ENCODE results near the gene GCNT1.

- TF ChIP-seq EZH2phosphoT487 (IDR thresholded peaks at IDR 0.05; ENCODE audit: low read depth, severe bottlenecking, unreplicated experiment): no peak
- TF ChIP-seq CTCF (IDR thresholded peaks at IDR 0.05; ENCODE audit: poor library complexity): no peak
- no peak for TF ChIP-seq EZH2 (IDR thresholded peaks at IDR 0.05; ENCODE audit: borderline replicate concordance)
These were observed 41.6 kb upstream of the GCNT1 start for GRCh38 chr9:76417394-76417793.
